Measurements from ENCODE around the gene WDR93.

Gene WDR93

GRCh38 chr15:89654301-89654761 is 36.3 kb upstream of the WDR93 start:
- no peak overlapping the region for H3K4me3 ChIP-seq (ENCODE audit: low read depth, low read length)
- no peak for TF ChIP-seq CTCF (IDR thresholded peaks at IDR 0.05; ENCODE audit: borderline replicate concordance, insufficient read depth, low read depth, low read length)

DNA sequence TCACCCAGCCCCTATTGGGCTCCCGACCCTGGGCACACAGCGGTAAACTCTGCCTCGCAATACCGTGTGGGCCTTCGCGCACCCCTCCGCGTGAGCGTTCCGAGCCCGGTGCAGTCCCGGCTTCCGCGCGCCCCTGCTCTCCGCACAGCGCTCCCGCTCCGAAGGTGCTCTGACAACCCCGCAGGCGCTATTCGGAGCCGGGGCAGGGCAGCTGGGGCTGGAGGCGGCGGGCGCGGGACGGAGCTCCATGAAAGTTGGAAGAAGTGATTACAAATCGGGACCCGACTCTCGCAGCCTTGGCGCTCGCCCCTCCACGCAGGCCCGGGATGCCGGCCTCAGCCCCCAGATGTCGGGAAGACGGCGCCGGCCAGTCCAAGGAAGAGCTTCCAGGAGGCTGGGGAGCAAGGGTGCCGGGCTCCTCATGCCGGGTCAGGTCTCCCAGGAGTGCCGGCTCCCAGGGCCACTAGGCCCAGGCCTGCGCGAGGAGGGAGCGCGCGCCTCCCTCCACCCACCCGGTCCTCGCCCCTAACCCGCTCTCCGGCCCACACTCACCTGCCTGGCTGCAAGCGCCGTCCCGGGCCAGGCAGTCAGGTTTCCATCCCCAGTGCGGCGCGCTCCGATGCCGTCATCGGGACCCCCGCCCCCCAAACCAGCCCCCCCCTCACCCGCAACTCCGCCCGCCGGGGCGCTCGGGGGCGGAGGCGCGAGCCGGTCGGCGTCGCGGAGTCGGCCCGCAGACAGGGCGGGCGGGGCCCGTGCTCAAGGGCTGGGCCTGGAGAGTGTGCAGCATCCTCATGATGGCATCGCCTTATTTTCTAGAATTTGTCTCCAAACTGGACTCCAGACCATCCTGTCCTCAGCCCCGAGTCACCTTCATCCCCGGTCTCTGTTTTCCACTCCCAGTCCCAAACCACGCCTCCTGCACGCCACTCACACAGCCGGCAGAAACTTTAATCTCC is 35.5 kb upstream of the WDR93 start, which contains the start of gene KIF7:
Gene KIF7 (minus strand): TSS at position 621 of the 959 bp plus-strand sequence. CDS start 2,537 bp downstream, outside the sequence.
- peak within 1 kb of the TSS; percentile 10 for H3K4me3 ChIP-seq (ENCODE audit: low read depth, low read length)
- TF ChIP-seq CTCF (IDR thresholded peaks at IDR 0.05; ENCODE audit: borderline replicate concordance, insufficient read depth, low read depth, low read length): no peak

DNA sequence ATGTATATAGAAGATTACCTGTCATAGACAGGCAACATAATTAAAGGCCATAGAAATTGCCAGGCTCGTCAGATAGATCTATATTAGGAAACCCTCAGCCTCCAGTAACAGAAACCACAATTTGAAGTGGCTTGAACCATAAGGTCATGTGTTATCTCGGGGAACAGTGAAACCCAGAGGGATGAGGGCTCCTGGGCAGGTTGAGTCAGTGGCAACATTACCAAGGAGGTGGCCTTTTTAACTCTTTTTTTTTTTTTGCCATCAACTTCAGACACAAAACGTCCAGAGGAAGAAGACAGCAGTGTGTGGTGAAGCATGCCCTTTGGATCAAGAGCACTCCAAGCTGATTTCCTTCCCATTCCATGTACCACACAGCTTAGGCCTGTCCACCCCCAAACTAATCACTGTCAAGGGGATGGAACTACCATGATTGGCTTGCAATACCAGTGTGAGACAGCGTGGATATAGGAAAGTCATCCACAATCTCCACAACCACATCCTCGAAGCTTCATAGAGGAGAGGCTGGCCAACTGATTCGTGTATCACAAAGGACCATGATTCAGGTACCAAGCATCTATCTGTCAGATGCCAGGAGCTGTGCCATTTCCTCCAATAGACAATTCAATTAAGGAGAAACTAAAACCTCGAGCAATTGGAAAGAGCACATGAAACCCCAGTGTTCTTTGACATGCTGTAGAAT is 34.3 kb upstream of the WDR93 start:
- H3K4me3 ChIP-seq (ENCODE audit: low read depth, low read length): no peak overlapping the region
- no peak for TF ChIP-seq CTCF (IDR thresholded peaks at IDR 0.05; ENCODE audit: borderline replicate concordance, insufficient read depth, low read depth, low read length)

GRCh38 chr15:89657686-89658200 is 32.9 kb upstream of the WDR93 start:
- H3K4me3 ChIP-seq (ENCODE audit: low read depth, low read length): no peak overlapping the region
- TF ChIP-seq CTCF (IDR thresholded peaks at IDR 0.05; ENCODE audit: borderline replicate concordance, insufficient read depth, low read depth, low read length): no peak

DNA sequence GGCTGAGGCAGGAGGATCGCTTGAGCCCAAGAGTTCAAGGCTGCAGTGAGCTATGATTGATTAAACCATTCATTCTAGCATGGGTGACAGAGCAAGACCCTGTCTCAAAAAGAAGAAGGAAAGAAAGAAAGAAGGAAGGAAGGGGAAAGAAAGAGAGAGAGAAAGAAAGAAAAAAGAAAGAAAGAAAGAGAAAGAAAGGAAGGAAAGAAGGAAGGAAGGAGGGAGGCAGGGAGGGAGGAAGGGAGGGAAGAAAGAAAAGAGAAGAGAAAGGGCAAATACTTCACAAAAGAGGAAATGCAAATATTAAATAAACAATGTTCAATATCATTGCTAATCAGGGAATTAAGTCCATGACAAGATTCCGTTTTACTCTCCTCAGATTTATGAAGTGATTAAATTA is 31.3 kb upstream of the WDR93 start:
- TF ChIP-seq CTCF (IDR thresholded peaks at IDR 0.05; ENCODE audit: borderline replicate concordance, insufficient read depth, low read depth, low read length): no peak
- H3K4me3 ChIP-seq (ENCODE audit: low read depth, low read length): no peak overlapping the region

- H3K4me3 ChIP-seq (ENCODE audit: low read depth, low read length): no peak overlapping the region
- no peak for TF ChIP-seq CTCF (IDR thresholded peaks at IDR 0.05; ENCODE audit: borderline replicate concordance, insufficient read depth, low read depth, low read length)
Measured at GRCh38 chr15:89660556-89660955, 30.1 kb upstream of the WDR93 start.

Data from GM12875 (cell line).